ENCODE data around the gene POLR1D. TPM values are rescaled to one million over a fixed set of nuclear protein-coding genes. Genes with fewer than 3 reads are reported as not detected.

The POLR1D gene
- 141 to 195 TPM (median 155 TPM) in 5 replicates for total RNA-seq (2022; extraction: Qiagen RNA extraction; ENCODE audit: low read depth)

GRCh38 chr13:27621366-27622101, at the start of gene POLR1D:
Gene POLR1D, plus strand, starts transcription at chr13:27621892. Its CDS starts 92 bp downstream, at chr13:27621984.

GRCh38 chr13:27620377-27621115, 1.1 kb upstream of the POLR1D start, which contains the start of gene LNX2:
Gene LNX2, minus strand, starts transcription at chr13:27620529. Its CDS starts 38,826 bp downstream, at chr13:27581703.

Other genes with a start within 250 kb of the POLR1D start
- gene GTF3A, start 197.3 kb upstream of the POLR1D start, total RNA-seq (2022; extraction: Qiagen RNA extraction; ENCODE audit: low read depth), result 98.8 to 112 TPM (median 102 TPM) in 5 replicates
- gene MTIF3, start 171.3 kb upstream of the POLR1D start, total RNA-seq (2022; extraction: Qiagen RNA extraction; ENCODE audit: low read depth), result 20.3 to 31.9 TPM (median 24.0 TPM) in 5 replicates
- gene LNX2, start 1.4 kb upstream of the POLR1D start, total RNA-seq (2022; extraction: Qiagen RNA extraction; ENCODE audit: low read depth), result 2.0 to 4.0 TPM (median 3.5 TPM) in 5 replicates
- not detected in 5 replicates for gene GSX1, start 170.6 kb downstream of the POLR1D start, total RNA-seq (2022; extraction: Qiagen RNA extraction; ENCODE audit: low read depth)

Measured in A549 treated with ZK216348 at 1 μM for 4 hours (cell line).